ENCODE measurements around the gene PGRMC1.
A peak's percentile ranks its signal among the peaks of the same experiment; 100 is the strongest.

- TF ChIP-seq CTCF (IDR thresholded peaks at IDR 0.05) (no peak), POLR2AphosphoS5 (IDR thresholded peaks at IDR 0.05; ENCODE audit: low read depth, low read length) (peak; percentile 94), TCF7L2 (IDR thresholded peaks at IDR 0.05; ENCODE audit: low read depth, low read length) (no peak), REST (IDR thresholded peaks at IDR 0.05; ENCODE audit: insufficient read depth in 1 of 2, low read depth in 2 of 2, low read length in 1 of 2) (no peak), SIN3A (IDR thresholded peaks at IDR 0.05; ENCODE audit: borderline replicate concordance, insufficient read depth, low read depth, low read length) (0 out of 2 replicates have a peak, but pooled peaks have one; percentile 53)
These were observed at the start of gene PGRMC1 for GRCh38 chrX:119235872-119236622.

Data from Panc1 (cell line).